Ovary (tissue), 3 donors: ENCODE data around the gene MSH4.

ENCODE experiments used
- CTCF ChIP-seq, 3 donors: fragments of 450-650 bp in 2 of 3; fragments of 200-600 bp in 1 of 3; IDR thresholded peaks; one replicate each; pipeline versions ENCODE4 v1.5.1 to v1.8.0; 2016 to 2022; ENCODE audit warnings: antibody characterized with exemption in 3 of 3, mild to moderate bottlenecking in 1 of 3
- EP300 ChIP-seq: sonication (generic); formaldehyde crosslinking; IDR thresholded peaks from one replicate; pipeline ENCODE4 v1.6.1; 2017; ENCODE audit warnings: antibody characterized with exemption
- POLR2A ChIP-seq: fragments of 450-650 bp; IDR thresholded peaks from one replicate; pipeline ENCODE4 v1.6.1; 2017; ENCODE audit warnings: antibody characterized with exemption, mild to moderate bottlenecking, moderate library complexity
- donor health status: DM: no; HTN: no; CAD: no.

- no peak for TF ChIP-seq CTCF (IDR thresholded peaks at IDR 0.05)
- no peak for TF ChIP-seq POLR2A
- no peak for TF ChIP-seq EP300
These were observed 120.2 kb downstream of the MSH4 start for GRCh38 chr1:75916834-75917233.
